HG03064 (cell line): ENCODE data around the gene SLC23A3.

ENCODE experiments used
- ATAC-seq: cut with Tn5 transposase; IDR thresholded peaks from one replicate; pipeline ENCODE4 v1.9.1; 2021; ENCODE audit warnings: low read depth; ENCODE audit not compliant: unreplicated experiment

Gene SLC23A3

DNA sequence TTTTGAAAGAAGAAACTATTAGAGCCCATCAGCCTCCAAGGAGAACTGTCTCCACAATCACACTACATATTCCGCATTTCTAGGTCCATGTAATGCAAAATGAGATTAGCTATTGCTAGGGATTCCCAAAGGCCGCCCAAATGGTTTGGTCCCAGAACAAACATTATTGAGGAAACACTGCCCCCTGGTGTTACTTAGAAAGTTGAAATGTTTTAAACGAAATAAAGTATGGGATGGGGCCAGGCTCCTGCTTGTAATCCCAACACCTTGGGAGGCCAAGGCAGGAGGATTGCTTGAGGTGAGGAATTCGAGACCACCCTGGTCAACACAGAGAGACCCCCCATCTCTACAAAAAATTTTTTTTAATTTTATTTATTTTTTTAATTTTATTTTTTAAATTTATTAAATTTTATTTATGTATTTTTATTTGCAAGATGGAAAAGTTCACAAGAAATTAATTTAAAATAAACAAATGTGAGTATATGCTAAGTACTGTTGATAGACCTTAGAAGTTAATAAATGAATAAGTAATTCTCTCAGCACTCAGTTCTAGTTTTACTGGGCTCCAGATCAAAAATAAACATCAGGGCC, 14.7 kb downstream of the SLC23A3 start:
- no peak for ATAC-seq

DNA sequence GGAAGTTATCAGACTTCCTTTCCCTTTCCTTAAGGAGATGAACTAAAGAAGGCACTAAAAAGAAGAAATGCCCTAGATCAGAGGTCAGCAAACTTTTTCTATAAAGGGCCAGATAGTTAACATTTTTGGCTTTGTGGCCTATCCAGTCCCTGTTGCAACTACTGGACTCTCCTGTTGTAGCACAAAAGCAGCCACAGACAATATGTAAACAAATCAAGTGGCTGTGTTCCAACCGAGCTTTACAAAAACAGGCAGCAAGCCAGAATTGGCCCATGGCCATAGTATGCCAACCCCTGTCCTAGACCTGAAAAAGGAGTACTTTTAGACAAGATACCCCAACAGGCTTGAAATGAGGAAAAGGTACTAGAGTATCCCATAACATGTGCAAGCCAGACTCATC, 20.2 kb downstream of the SLC23A3 start:
- ATAC-seq, result no peak

DNA sequence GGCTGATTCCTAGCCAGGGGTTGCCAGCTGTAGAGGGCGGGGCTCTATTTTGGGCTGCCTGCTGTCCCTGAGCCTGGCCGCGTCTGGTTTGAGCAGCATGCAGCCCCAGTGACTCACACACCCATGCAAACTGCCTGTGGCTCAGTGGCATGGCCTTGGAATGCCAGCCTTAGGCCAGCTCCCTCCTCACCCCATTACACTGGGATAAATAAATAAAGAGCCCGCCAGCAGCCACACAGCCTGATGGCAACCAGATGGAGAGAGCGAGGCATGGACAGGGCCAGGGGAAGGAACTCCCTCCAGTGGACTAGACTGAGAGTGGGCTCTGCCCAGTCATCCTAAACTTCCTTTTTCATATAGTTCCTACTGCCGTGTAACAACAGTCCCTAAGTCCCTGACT, 27.5 kb downstream of the SLC23A3 start:
- ATAC-seq, result no peak

DNA sequence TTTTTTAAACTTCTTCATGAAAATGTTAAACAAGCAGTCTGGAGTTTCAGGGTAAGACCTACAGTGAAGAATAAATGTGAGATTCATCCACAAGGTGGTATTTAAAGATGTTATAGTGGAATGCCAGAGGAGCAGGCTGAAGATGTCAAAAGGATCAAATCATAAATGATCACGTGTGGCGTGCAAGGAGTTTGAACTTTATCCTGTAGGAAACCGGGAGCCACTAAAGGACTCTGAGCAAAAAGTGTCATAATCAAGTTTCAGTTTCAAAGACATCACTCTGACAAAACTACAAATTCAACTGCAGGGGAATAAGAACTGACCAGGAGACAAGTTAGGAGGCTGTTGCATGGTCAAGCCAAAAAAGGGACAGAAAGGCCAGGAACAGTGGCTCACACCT, 29.1 kb downstream of the SLC23A3 start:
- no peak for ATAC-seq

DNA sequence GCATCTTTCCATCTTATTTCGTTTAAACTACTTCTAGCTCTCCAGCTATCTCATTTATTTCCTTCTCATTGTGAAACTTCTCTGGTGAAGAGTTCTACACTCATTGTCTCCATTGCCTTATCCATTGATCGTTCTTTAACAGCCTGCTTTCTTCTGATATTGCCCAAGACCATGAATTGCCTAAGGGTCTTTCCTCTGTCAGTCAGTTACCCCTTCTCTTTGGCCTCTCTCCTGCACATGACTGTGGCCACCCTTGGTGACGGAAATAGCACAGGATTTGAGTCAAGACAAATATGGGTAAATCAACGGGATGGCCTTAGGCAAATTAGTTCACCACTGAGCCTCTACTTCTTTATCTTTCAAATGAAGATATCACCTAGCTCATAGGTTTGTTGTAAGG, 35.9 kb downstream of the SLC23A3 start:
- ATAC-seq, result no peak

DNA sequence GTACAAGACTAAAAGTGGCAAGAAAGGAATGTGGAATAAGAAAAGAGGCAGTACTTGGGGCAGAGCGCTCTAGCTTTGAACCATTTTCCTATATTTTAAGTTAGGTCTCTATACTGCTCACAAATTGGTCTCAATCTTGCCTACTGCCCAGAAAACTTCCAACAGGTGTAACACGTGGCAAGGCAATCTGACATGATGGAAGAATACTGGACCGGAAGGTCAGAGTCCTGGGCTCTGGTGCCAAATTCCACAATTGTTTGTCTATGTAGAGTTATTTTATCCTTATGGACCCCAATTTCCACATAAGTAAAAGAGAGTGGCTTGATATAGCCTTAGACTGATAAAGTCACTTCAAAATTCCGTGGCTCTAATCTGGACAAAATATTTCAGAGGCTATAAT, 38.1 kb downstream of the SLC23A3 start:
- no peak for ATAC-seq

DNA sequence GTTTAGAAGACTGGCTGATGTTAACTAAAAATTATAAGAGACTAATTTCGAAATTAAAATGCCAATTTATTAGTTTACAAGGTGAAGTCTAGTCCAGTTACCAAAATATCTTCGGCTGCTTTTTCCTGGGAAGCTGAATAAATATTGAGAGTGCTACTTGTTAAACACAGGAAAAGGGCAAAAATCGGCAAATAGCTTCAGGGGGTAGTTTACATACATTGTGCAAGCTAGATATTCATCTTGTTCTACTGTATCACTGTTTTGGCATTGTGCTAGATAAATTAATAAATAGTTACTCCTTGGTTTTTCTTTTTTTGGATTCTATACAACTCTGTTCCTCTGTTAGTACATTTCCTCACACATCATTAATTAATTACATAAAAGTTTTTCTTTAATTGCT, 38.5 kb downstream of the SLC23A3 start:
- no peak for ATAC-seq

DNA sequence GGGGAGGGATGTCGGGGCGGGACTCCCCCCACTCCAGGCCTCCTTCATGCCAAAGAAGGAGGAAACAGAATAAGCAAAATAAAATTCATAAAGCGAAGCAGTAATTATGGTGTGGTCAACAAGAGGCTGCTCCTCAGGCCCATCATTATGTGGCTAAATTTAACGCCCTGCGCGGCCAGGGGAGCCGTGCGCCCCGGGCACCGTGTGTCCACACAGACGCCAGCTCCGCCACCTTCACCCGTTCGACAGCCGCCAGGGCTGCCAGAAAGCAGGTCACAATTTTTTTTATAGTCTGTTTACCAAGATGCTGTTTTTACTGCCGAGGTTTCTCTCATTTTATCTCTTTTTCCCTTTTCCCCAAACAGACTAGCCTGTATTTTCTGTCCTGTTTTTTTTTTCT, 40.2 kb downstream of the SLC23A3 start:
- ATAC-seq, result no peak

DNA sequence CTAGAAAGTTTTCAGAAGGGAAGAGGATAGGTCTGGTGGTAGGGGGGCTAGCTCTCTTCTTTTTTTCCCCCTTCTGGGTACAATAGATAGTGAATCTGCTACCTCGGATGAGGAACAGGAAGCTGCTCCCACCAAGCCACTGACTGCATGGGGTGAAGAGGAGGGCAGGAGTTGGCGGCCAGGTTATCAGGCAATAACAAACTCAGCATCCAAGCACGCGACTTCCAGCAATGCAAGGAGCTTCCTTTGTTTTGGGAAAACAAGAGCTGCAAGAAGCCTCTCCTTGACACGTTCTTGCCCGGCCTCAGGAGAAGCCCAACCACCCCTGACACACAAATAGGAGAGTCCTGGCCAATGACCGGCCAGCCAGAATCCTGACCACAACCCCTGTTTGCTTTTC, 41.4 kb downstream of the SLC23A3 start:
- no peak for ATAC-seq

DNA sequence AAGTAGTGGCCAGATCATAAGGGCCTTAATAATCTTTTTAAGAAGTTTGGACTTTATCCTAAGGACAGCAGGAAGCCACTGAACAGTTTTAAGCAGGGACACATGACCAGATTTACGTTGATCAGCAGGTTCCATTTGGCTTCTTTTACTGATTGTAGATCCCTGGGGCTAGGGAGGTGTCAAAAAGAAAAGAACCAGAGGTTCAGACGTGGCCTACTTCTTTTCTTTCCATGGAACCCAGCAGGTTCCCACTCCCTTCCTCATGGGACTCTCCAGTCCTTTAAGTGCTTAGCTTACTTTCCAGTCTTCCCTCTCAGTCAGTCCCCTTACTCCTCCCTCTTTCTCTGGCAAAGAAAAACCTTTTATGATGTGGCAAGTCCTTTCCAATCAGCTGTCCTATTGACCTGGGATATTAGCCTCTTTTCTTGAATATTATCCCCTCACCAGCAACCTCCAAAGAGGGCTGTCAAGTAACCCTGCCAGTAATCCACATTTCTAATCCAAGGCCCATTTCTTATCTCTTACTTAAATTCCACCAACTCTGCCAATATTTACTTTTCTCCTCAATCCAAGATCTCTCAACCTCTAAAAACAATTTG, 42.7 kb downstream of the SLC23A3 start:
- ATAC-seq, result no peak

DNA sequence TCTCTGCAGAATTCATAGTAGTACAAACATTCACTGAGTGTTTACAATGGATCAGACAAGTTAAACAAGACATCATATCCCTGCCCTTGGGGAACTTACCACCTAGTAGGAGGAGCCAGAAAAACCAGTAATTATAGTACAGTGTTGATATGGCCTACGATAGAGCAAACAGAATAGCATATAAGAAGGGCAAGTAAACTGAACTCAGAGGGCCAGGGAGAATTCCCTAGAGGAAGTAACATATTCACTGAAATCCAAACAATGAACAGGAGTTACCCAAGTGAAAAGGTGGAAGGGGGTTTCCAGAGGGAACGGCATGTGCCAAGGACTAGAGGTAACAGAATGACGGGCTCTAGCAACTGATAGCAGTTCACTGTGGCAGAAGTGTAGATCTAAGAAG, 43.3 kb downstream of the SLC23A3 start:
- ATAC-seq, result no peak

DNA sequence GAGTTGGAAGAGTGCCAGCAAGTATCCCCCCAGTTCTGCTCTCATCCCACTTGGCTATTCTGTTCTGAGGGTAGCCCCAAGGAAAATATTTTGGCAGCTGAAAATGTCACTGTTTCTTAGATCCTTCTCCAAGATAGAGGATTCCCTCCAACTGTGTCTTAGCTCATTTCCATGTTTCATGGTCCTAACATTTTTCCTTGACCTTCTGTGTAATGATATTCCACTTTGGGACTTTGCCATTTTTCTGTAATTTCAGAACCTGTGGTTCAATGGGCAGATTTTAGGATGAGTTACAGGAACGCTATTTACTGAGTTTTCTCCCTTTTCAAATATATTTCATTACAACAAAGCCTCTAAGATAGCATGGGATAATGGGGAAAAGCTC, 44.0 kb downstream of the SLC23A3 start:
- ATAC-seq, result no peak

DNA sequence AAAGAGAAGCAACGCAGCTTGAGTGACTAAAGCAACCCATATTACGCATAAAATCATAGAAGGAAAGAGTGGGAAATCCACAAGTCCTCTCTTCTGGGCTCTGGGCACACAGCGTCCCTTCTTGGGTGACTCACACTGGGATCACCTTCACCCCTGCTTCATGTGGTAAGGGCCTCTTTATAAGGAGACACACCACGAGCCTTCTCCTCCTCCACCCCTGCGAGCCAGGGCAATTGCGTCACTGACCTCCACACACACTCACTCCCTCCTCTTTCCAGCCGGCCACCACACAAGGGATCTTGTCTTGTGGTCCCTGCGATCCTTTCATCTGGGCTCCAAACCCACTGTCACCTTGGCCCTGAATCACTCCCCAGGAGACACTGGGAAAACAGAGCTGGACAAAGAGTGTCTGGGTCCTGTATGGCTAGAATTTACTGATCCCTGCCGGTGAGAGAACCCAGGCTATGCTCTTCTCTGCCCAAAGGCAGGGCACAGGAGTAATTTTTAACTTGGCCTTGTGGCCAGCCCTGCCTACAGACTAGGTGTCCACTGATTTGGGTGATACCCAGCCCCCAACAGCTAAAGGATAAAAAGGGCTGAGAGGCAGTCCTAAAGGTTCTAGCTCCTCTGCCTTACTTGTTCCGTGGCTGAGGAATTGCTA, 44.5 kb downstream of the SLC23A3 start:
- ATAC-seq, result no peak

DNA sequence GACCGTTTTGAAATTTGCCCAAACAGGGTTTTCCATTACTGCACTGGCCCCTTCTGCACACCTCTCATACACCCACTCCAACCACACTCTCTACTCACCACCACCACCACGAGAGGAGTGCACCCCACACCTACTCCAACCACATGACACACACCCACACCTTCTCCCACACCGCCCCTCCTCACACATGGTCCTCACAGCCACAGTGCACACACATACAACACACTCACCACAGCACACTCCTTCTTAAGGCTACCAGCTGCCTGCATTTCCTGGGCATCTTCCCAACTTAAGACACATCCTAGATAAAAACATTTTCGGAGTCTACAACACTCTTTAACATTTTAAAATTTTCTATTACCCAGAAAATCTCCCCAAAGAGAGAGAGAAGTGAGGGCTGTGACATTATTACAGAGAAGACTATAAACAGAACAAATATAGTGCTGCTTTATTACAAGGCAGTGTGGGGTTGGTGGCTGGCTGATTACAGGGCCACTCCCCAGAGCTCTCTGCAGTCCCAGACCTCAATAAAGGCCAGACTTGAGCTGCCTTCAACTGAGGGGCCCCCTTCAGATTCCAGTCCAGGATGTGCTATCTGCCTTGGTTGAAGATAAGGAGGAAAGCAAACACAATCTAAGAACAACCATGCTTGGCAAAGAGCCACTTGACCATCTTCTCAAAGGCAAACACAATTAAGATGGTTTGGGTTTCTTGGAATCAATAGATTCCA, 45.3 kb downstream of the SLC23A3 start:
- ATAC-seq, result no peak

DNA sequence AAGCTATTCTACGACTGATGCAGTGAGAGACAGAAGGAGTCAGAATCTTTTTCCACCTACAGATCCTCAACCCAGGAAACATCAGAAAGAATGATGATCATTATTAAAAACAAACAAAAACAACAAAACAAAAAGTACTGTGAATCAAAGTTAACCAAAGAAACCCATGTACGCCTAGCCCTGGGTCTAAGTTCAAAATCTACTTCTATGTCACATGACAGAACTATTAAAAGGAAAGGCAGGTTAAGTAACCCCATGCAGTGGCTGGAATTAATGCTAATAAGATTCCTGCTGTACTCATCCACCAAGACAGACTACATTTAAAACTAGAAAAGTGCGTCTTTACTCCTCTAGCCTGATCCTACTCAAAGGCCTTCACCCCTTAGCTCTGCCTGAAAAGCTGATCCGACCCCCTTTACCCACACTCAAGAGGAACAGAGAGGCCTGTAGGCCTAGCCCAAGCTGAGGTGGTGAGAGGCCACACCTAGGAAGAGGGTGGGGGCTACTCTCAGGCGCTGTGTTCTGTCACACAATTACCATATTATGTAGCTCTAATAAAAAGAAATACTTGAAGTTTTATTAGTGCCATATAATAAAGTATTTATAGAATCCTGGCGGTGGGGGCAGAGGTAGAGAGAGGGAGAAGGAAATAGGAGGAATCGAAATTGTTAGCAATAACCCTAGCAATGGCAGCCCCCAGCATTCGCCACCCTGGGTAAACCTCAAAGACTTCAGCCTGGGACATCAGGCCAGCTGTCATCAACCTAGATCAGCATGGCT, 46.3 kb downstream of the SLC23A3 start:
- no peak for ATAC-seq

DNA sequence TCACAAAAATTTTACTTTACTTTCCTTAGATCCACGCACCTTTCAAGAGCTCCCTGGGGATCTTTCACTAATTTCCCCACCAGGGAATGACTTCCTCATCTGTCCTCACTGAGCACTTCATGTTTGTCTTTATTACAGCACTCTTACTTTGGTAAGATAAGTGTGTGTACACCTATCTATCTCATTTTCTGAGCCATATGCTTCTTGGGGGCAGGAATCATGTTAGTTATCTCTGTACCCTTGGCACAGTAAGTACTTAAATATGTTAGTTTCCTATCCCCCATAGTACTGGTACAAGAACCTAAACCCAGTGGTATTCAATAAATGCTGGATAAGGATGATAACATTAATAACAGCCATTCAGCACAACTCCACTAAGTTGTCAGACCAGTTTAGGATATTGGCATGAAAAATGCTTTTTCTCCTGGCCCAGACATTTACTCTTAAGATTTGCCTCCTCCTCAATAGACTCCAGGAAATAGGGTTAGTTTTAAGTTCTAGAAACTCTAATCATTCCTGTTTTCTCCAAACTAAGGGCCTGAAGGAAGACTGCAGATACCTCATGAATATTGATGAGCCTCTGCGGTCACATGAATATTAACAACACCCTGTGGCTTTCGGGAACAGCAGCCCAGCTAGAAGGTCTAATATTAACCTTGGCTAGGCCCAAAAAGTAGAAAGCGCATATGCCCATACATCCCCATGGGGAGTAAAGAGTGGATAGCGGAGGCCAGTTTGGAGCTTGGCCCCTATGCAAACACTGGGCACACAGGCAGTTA, 47.4 kb downstream of the SLC23A3 start:
- no peak for ATAC-seq

DNA sequence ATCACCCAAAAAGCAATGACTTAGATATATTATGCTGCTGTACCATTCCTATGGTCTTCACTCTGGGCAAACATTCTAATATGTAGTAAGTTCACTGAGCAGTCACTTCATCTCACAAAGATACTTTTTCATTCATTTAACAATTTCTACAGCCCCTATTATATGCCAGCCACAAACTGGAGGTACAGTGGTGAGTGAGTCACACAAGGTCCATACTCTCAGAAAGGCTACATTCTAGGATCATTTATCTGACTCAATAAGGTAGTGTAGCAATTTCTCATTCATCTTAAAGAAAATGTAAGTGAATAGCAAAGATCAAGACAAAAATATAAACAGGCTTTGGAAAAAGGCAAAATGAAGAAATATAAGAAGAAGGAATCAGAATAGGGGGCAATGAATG, 49.7 kb downstream of the SLC23A3 start:
- ATAC-seq, result no peak

DNA sequence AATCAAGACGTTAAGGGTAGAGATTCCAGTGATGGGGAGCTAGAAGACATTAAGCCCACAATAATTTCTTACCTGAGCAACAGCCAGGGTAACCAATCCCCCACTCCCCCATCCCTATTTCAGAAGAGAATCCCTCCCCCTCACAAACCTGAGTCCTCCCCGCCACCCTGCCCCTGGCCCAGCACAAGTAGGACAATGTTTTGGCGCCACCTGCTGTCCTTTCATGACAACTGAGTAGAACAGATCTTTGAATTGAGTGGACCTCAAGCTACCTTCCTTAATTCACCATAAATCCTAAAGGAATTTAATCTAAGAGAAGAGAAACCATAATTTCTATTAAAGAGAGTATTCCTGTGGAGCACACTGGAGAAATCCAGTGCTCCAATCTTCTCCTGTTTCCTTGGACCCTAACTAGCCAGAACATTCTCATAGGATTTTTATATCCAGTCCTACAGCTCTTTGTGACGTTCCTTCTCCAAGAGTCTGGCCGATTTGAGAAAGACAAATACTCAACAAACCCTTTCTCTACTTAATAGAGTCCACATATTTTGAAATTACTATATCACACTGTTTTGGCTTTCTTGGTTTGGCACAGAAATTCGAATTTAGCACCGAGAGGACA, 50.3 kb downstream of the SLC23A3 start:
- no peak for ATAC-seq

DNA sequence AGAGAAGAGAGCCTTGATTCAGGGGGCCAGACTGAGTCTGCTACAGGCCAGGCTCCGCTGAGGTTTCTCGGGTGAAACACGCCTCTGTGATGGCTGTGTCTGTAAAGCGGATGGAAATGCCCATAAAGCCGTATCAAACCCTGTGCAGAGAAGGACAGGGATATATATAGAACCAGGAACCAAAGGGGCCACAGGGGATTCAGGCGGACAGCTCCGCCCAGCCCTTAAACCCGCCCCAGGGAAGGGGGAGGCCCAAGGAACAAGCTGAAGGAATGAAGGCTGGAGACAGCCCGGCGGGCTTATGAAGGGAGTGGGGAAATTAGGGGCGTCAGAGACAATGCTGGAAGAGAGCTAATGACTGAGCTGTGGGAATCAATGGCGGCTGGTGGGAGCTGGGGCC, 51.3 kb downstream of the SLC23A3 start:
- no peak for ATAC-seq
